Left hindlimb (tissue), 1 donor: ENCODE data around the gene CAMK1D.
"Not testable (repeated sequence)": the region's sequence is repeated elsewhere in the genome, so short reads cannot be mapped to it uniquely, and the experiment has no call there.

ENCODE experiments used
- DNase-seq: peaks from one replicate; pipeline ENCODE4 v3.0.0-alpha.2; 2018

Gene CAMK1D

DNA sequence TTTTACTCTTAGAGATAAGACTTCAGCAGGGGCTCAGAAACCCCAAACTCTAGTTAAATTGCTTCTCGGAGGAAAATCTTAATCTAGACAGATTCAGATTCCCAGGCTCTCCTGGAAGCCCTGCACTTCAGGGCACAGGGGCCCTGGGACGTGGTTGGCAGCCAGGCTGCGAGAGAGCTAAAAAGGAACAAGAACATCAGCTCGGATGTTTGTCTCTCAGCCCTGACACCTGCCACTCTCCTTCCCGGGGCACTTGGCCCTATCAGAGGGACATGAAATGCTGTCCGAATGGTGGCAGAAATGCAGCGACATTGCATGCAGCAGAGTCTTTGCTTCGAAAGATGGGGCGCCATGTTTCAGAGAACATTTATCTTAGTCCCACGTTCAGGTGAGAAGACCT lies 485.4 kb downstream of the CAMK1D start:
- no peak for DNase-seq

DNA sequence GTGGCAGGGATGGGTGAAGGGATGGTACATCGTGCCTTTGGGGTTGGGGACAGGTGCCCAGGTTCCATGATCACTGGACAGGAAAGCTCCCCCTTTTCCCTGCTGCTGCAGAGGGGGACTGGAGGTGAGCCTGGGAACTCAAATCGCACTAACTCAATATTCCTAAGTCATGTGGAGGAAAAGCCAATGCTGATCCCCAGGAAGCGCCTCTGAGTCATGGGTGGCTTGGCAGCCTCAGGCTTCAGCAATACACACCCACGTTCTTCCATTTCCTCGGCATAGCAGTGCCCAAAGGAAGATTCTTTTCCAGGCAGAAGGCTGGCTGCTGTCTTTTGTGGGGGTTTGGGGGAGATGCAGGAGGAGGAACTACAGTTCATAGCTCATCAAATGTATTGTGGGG lies 486.4 kb downstream of the CAMK1D start:
- DNase-seq = no peak

DNA sequence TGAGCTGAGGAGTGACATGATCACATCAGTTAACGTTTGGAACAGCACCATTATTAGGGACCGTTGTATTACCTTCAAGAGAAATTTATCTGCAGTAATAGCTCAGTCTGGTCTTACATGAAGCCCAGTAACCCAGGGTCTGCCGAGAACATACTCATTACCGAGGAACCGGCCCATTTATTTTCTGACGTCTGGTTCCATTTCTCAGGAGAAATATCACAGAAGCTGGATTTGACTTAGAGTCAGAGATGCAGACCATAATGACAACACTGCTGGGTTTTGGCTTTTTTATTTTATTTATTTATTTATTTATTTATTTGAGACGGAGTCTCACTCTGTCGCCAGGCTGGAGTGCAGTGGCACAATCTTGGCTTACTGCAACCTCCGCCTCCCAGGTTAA lies 489.0 kb downstream of the CAMK1D start:
- no peak for DNase-seq

DNA sequence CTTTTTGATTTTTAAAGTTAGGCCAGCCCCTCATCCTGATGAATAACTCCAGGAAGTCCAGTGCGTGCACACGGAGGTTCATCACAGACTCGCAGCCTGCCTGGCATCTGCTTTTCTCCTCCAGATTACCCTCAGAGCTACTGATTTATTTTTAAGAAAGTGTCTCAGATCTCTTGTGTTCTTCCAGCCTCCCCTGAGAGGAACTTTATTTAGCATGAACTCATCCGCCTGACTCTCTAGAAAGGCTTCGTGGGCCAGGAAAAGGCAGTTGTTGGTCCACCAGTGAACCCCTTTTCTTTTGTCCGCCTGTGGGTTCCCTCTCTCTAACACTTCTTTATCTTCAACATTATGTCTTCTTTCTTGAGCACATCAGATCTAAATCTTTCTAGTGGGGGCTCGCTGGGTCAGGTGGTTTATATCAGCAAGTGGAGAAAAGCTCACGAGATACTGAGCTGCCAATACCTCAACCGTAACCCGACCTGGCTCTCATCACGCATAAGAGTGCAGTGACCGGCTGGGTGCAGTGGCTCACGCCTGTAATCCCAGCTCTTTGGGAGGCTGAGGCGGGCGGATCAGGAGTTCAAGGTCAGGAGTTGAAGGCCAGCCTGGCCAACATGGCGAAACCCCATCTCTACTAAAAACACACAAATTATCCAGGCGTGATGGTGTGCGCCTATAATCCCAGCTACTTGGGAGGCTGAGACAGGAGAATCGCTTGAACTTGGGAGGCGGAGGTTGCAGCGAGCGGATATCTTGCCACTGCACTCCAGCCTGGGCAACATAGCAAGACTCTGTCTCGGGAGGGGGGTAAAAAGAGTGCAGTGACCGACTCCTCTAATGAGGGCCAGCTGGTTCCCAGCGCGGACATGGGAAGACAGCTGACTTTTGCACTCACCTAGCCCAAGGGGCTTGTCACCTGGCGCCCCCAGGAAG lies 489.9 kb downstream of the CAMK1D start:
- no peak for DNase-seq

DNA sequence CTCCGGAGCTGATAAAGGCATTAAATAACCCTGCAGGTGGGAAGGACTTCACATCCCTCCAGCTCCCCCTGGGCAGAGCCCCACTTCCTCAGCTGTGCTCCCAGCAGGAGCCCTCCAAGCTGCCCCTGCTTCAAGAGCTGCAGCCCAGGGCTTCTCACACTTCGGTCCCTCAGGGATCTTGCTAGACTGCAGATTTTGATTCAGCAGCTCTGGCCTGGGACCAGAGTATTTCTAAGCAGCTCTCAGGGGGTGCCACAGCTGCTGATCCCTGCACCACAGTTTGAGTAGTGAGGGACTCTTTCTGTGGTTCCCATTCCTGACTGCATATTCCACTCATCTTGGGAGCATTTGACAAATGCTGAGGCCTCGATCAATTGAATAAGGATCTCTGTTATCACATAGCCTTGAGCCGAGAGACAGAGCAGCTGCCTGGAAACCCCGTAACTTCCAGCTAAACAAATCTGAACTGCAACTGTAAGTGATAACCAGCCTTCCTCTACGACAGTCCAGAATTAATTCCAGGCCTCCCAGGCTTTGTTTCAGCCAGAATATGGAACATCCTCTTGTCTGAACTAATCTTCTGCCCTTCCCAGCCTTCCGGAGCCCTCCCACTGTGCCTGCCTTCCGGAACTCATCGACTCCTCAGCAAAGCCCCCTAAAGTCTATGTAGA lies 490.7 kb downstream of the CAMK1D start:
- peak; percentile 63 for DNase-seq

DNA sequence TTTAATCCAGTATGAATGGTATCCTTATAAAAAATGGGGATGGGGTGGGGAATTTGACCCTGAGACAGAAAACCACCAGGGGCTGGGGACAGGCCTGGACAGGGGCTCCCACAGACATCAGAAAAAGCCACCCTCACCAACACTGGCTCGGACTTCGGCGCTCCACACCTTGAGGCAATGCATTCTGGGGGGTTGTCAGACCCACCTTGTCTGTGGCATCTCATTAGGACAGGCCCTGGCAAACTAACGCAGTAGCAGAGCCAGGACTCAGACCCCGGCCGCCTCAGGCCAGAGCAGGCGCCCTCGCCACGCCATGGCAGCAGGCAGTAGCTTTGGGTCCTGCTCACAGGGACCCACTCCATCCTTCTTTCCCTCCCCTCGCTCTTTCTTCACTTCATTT lies 492.1 kb downstream of the CAMK1D start:
- no peak for DNase-seq

DNA sequence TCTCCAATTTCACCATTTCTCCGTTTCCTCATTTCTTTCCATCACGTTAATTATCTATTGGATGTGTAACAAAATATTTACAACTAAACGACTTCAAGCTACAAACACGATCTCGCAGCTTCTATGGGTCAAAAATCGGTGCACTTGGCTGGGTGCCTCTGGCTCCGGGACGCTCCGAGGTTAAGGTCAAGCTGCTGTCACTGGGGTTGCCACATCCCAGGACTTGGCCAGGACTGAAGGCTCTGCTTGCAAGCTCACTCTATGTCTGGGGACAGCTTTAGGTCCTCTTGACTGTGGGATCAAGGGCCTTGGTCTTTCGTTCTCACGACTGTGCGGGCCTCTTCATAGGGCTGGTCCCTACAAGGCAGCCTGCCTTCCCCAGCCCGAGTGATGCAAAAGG lies 492.5 kb downstream of the CAMK1D start:
- DNase-seq = no peak

DNA sequence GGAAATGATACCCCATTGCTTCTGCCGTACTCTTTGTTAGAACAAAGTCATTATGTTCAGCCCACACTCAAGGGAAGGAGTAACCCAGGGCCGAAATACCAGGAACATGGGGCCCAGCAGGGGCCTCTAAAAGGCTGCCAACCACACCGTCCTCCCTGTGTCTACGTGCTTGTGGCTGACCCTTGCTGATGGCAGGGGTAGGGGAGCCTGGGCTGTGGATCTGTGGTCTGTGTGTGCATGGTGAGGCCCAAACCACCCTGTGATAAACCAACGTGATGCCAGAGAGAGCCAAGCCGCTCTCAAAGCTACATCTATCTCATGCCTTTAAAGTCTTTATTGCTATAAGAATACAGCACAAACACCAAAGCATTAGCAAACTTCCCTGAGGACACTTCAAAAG lies 493.0 kb downstream of the CAMK1D start:
- no peak for DNase-seq

DNA sequence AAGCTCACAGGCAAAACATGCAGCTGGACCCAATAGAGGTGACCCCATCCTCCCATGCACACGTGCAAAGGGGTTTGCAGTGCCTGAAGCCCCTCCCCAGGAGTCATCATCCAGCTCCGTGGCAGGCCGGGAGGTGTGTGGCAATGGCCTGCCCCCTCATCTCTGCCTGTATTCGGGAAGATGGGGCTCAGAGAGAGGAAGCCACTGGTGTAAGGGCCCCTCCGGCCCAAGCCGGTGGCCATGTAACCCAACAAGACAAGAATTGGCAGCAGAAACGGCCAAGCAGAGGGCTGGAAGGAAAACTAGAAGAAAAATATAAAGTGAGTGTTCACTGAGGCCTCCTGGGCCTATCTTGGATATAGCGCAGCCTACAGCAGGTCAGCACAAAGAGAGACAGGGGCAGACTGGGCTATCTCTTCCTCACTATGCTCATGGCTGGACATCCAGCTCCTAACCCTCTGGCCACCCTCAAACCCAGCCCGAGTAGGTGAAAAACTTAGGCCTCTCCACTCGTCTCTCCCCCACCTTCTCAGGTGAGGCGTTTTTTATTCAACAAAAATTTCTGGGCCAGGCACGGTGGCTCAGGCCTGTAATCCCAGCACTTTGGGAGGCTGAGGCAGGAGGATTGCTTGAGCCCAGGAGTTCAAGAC lies 494.1 kb downstream of the CAMK1D start:
- no peak for DNase-seq

DNA sequence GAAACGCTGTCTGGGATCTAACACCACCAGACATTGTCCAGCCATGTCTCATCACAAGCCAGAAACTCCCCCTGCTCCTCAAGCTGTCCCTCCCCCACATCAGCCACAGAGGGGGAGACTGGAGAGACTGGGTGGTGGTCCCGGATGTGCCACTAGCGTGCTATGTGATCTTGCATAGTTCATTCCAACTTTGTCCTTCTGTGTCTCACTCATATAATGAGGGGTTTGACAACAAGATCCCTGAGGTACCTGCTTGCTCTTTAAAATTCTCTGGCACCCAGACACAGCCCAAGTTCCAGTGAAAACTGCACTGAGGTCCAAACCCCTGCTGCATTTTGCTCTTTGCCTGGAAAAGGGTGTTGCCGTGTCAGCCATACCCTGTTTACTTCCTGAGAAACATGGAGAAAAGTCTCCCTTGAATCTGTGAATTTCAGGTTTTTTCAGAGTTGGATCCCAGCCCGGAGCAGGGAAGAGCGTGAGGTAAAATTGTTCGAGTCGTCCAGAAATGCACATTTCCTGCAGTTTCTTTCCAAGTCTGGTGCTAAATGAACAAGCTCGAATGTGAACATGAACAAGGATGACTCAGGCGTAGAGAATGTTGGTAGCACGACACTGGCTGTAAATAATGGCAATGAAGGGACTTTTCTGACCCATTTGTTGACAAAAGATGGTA lies 495.6 kb downstream of the CAMK1D start:
- peak; percentile 89 for DNase-seq

DNA sequence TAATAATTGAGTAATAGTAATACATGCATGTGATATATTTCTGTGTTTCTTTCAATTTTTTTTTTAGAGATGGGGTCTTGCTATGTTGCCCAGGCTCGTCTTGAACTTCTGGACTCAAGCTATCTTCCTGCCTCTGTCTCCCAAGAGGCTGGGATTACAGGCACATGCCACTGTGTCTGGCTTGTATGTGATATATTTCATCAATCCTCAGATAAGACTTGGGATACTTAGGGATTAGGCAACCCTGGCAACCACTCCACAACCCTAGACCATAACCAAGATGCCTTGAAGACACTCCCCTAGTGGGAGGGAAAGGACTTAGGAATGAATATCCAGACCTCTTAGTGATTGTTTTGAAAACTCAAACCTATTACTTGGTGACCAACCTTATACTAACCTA lies 497.4 kb downstream of the CAMK1D start:
- DNase-seq = no peak

DNA sequence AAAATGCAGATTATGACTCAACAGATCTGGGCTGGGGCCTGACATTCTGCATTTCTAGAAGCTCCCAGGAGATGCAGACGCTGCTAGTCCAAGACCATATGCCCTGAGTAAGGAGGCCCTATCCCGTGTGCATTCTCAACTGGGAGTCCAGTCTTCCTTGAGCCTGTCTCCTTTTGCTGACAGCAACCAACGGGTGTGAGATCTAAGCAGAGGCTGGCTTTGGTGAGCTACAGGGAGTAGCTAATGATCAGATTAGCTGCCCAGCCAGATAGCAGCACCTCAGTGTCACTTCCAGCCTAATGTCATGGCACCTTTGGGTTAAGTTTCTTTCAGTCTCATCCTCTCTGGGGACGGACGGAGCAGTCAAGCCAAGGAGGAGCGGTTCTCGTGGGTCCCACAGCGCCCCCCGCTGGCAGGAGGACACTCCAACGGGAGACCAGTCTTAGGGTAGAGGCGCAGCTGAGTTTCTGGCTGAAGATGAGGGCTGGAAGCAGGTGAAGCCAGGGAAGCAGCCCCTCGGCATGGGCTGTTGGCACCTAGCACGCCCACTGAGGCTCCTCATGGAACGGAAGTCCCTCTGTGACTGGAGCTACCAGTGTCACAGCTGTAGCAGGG lies 498.1 kb downstream of the CAMK1D start:
- no peak for DNase-seq

DNA sequence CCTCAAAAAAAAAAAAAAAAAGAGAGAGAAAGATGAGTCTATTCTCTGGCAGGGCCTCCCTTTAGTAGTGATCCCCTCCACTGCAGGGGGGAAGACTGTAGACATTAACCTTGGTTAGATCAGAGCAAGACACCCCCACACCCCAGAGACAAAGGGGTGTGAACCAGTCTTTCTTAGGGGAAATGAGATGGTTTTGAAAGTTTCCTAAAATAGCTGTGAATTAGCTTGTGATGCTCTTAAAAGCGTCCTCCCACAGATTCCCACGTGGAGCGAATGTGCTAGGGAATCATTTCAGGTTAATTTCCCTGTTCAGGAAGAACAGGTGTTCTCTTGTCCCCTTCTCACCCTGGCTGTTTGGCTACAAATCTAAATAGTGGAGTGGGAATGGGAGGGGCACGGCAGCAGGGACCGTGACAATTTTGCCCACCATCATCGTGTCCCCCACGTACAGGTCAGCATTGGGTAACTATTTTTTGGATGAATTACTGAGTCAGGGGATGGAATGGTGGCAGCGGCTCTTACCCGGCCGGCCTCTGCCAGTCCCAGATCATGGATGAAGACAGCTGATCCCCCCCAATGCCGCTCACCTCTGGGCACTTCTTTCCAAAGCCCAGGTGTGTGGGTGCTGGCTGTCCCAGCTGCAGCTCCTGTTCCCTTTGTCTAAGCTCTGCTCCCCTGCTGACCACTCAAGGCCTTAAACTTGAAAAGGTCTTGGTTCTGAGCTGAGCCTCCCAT lies 499.3 kb downstream of the CAMK1D start:
- no peak for DNase-seq

DNA sequence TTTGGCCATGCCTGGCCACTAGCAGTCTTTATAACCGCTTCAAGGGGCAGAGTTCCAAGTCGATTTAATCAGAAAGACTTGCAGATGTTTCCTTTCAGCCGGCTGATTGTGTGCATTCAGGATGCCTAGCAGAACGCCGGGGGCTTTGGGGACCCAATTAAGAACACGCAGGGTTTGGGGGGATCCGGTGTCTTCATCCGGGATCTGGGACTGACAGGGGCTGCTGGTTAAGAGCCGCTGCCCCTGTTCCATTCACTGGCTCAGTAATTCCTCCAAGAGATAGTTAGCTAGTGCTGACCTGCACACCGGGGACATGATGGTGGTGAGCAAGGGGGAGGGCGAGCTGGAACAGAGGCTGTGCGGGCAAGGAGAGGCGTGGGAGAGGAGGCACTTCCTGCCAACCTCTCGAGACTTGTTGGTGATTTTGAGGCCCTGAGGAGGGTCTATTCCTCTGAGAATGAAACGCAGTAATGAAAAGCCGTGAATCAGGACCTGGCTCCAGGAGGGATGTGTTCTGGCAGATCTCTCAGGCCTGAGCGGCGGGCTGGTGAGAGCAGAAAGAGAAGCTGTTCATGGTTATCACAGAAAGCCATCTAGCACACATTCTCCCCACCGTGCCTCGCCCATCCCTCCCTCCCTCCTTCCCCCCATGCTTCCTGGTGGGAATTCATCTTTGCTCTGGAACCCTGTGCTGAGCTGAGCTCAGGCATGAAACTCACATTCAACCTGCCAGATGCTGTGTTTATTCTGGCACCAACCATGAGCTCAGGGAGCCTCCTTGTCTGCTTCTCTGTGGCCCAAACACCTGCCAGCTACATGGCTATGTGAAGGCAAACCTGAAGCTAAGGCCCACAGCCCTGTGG lies 500.2 kb downstream of the CAMK1D start:
- DNase-seq = peak; percentile 47

DNA sequence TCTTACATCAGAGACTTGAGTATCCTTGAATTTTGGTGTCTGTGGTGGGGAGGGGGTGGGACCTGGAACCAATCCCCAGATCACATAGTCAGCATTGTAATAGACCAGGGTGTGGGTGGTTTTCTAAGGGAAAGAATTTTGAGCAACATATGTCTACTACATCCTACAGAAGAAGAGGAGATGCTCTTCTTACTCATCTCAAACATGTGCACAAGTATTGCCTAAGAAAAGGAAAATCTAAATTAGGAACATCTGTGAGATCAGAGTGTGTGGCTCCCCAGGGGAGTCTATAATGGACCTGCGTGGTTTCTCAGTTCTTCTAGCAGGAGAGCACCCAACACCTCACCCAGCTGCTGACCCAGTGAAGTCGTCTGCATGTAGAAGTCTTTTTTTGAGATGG lies 503.3 kb downstream of the CAMK1D start:
- DNase-seq = no peak

DNA sequence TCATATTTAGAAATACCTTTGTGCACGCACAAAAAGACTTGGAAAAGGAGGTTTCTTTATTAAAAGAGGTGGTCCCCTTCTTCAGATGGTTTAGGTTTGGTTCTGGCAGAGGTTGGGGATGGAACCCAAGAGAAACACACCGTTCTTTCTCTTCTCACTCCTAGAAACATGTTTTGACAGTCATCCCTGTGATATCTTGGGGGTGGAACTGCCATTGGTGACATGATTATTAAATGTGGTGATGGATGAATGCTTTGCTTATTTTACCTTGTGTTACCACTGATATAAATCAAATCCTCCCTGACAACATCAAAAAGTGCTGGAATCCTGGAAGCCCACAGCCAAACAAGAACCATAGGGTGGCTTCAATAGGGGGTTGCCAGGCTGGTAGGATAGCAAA lies 505.6 kb downstream of the CAMK1D start:
- DNase-seq = no peak

DNA sequence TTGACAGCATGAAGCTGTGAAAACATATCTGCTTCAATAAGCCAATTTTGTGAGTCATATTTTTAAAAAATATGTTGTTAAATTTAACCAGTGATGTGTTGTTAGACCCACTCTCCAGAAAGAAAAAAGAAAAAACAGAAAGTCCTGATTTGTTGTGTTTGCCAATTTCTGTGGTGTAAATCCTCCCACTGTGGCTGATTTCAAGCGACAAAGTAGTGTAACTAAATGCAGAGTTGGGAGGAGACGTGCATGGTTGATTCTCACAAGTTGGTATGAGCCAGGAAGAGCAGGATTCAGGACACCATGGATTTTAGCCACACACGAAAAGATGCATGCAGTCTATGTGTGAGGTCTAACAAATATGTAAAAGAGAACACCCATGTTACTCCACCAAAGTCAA lies 513.1 kb downstream of the CAMK1D start:
- DNase-seq = no peak

DNA sequence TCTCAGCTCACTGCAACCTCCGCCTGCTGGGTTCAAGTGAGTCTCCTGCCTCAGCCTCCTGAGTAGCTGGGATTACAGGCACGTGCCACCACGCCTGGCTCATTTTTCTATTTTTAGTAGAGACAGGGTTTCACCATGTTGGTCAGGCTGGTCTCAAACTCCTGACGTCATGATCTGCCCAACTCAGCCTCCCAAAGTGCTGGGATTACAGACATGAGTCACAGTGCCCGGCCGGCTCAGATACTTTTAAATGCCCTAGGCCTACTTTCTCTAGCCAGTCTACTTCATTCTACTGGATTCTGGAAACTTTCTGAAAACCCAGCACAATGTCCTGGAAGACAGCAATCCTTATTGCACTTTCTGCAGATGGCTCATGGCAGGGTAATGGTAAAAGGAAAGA lies 516.2 kb downstream of the CAMK1D start:
- DNase-seq = not testable (repeated sequence)

DNA sequence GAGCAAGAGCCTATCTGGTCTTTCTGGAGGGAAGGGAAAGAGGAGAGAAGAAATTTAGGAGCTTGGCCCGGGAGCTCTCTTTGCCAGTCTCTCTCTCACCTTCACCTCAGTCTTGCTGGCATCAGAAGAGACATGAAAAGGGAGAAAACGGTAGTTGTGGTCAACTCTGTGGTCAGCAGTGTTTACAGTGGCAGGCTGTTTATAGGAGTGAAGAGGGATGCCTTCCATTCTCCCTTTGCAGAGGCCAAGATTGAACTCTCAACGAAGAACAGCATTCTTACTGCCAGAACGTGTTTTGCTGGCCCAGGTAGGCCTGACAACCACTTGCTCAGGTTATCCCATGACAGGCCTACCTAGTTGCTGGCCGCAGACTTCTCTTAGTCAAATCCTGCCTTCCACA lies 518.9 kb downstream of the CAMK1D start:
- no peak for DNase-seq

DNA sequence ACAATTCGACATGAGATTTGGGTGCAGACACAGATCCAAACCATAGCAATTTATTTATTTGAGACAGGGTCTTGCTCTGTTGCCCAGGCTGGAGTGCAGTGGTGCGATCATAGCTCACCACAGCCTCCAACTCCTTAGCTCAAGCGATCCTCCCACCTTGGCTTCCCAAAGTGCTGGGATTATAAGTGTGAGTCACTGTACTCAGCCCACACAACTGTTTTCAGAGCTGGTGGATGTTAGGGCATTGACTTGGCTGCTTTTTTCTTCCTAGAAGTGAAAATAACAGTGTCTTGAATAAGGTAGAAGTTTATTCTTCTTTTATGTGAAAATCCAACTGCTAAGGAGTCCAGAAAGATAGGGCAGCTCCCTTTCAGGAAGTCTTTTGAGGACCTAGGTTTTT lies 520.1 kb downstream of the CAMK1D start:
- DNase-seq = no peak

DNA sequence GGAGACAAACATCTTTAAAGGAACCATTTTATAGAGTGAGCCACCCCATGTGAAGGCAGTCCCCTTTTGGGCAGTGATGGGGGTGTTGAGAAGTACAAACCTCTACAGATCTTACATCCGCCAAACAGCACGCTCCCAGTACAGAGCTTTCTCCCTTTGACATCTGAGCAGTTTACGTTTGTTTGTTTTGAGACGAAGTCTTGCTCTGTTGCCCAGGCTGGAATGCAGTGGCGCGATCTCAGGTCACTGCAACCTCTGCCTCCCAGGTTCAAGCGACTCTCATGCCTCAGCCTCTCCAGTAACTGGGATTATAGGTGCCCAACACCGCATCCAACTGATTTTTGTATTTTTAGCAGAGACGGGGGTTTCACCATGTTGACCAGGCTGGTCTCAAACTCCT lies 523.2 kb downstream of the CAMK1D start:
- DNase-seq = no peak
